Renal cortex interstitium (tissue), 11 donors: ENCODE measurements around the gene FAM136A. TPM values are rescaled to one million over a fixed set of nuclear protein-coding genes. Genes with fewer than 3 reads are reported as not detected.
"Not testable (repeated sequence)": the region's sequence is repeated elsewhere in the genome, so short reads cannot be mapped to it uniquely, and the experiment has no call there.

Source experiments
- DNase-seq, 11 donors: peaks; one replicate each; pipeline ENCODE4 v3.0.0-alpha.2; 2013; ENCODE audit warnings: low read depth in 9 of 11, low spot score in 4 of 11; ENCODE audit errors: extremely low read depth in 1 of 11
- polyA plus RNA-seq, 3 donors: library from polyadenylated mRNA; unstranded; fragments of 120-200 nt; gene quantifications; one replicate each; pipeline ENCODE4 v1.2.1, GENCODE V29; 2013; ENCODE audit not compliant: insufficient read length in 3 of 3

The FAM136A gene
- polyA plus RNA-seq, 3 donors: 72.5 to 78.8 (median 77.6) TPM

DNA sequence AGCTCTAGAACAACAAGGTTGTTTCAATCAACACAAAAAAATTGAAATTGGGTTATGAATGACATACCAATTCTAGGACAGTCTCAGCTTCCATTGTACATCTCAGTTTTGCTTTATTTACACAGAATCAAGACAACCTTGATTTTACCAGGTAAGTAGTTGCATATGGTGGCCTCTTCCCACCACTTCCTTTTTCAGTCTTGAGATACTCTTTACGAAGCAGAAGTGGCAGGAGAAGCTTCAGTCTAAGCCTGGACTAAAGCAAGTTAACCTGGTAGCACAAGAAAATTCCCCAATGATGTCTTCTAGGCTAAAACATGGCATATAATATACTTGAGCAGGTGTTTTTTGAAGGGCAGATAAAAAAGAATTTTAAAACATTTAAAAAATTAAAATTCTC lies 10.7 kb upstream of the FAM136A start:
- DNase-seq: no peak

DNA sequence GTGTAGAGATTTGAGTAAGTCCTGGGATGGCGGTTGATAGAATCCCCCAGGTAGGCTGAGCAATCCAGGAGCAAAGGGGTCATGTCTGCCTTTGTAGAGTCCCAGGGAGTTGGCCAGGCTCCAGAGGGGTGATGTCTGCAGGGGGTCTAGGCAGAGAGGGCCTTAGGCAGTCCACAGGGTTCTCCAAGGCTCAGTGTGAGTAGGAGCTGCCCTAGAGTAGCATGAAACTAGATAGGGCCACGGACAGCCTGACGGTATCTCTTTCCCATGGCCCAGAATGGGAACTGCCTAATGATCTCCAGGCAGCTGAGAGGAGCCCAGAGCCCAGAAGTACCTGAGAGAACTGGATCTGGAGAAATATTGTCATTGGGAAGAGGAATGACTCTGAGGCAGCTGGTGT lies 9.0 kb upstream of the FAM136A start:
- DNase-seq: no peak

- no peak for DNase-seq
Observed at GRCh38 chr2:70305531-70305930, 3.7 kb upstream of the FAM136A start.

- DNase-seq: no peak
Observed at GRCh38 chr2:70304498-70304897, 2.6 kb upstream of the FAM136A start.

DNA sequence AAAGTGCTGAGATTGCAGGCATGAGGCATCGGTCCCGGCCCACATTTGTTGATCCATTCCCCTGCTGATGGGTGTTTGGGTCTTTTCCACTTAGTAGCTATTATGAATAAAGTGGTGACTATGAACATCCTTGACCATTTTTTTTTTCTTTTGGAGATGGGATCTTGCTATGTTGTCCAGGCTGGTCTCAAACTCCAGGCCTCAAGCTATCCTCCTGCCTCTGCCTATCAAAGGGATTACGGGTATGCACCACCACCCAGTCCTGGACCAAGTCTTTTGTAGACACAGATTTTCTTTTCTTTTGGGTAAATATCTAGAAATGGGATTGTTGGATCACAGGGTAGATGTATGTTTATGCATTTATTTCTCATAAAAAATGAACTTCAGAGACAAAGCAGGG lies 1.3 kb upstream of the FAM136A start:
- DNase-seq: no peak

- DNase-seq: not testable (repeated sequence)
Observed at GRCh38 chr2:70302195-70302546, 304 bp upstream of the FAM136A start.

DNA sequence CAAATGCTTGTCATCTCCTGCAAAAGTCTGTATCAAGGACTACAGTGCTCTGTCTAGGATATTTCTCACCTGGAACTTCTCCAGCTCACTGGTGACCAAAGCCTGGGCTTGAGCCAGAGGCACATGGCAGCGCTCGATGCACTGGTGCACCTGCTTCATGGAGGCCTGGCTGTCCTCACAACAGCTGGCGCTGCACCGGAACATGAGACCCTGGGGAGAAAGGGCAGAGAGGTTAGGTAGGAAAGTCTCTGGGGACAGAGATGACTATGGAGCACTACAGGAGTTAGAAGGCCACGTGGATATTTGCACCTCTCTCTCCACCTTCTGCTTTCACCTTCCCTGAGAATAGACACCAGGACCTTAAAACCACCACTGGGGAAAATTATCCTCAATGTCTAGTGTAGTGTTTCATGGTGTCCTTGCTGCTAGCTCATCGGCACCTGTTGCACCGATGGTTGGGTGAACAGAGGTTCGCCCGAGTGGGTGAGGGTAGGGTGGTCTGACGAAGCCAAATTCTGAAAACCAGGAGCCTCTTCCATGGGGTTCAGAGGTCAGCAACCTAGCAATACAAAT lies 1.0 kb downstream of the FAM136A start:
- no peak for DNase-seq

- DNase-seq: not testable (repeated sequence)
Observed at GRCh38 chr2:70297828-70298227, 4.0 kb downstream of the FAM136A start.

GRCh38 chr2:70283500-70284191 lies 18.2 kb downstream of the FAM136A start:
- DNase-seq: no peak

- no peak for DNase-seq
Observed at GRCh38 chr2:70282439-70282838, 19.4 kb downstream of the FAM136A start.

DNA sequence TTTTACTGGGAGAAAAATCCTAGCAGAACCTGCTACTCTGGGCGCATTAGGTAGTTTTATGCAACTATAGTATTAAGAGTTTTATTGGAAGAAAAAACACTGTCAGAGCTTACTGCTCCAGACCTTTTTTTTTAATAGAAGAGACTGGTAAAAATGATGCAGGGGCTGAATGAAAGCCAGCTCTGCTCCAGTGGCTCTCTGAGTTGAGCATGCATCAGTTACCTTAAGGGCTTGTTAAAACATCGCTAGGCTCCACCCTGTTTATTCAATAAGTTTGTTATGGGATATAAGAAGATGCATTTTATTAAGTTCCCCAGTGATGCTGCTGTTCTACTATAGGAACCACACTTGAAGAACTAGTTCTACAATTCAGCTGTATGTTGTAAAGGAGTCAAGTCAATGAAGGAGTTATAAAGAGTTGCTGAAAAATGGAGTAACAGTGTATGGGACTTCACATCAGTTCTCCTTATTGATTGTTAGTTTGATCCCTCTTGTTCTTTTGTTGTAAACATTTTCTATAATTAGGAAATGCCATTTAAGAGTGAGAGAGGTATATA lies 21.5 kb downstream of the FAM136A start:
- DNase-seq: no peak

DNA sequence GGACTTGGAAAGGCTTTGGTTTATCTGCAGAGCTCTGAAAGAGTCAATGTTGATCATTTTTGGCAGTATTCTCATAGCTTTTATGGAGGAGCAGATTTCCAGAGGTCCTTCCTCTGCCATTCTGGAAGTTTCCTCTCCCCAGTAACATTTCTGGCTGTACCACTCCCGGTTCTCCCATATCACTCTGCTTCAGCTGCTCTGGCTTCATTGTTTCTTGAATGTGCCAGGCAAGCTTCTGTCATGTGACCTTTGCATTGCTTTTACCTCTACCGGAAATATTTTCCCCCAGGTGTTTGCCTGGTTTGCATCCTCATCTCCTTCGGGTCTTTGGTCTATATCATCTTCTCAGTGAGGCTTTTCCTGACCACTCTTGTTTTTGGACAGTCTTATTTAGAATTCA lies 31.5 kb downstream of the FAM136A start:
- DNase-seq: no peak

GRCh38 chr2:70269422-70270302 lies 32.2 kb downstream of the FAM136A start:
- not testable (repeated sequence) for DNase-seq

- not testable (repeated sequence) for DNase-seq
Observed at GRCh38 chr2:70266925-70267324, 34.9 kb downstream of the FAM136A start.

DNA sequence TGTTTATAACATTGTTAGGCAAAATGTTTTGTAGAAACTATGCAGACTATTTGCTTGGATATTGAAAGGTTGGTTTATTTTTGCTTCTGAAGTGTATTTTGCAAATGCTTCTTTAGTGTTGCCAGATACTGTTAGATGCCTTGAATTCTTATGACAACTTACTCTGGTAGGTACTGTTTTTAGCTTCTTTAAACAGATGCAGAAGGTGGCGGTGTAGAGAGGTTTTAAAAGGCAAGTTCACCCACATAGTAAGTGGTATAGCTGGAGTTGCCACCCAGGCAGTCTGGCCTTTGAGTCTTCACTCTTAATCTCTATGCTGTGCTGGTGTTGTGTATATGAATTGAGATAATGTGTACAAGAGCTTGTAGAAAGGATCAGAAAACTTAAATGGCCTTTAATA lies 40.4 kb downstream of the FAM136A start:
- no peak for DNase-seq

DNA sequence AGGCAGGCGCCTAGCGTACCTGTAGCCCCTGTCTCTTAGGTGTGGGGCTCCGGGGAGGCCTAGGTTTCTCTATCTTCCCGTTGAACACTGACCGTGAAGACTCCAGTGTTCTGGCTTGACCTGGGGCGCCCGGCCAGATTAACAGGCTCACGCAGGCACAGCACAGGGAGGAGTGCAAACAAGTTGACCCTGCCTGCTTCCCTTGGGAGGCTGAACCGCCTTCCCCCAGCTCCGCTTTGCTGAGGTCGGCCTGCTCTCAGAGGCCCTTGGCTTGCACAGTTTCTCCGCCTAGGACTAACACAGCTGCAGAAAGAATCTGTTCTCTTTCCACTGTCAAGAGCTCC lies 43.4 kb downstream of the FAM136A start:
- peak in 1 of 11 donors; percentile 14 for DNase-seq

- DNase-seq: no peak
Observed at GRCh38 chr2:70255637-70256314, 46.1 kb downstream of the FAM136A start.

DNA sequence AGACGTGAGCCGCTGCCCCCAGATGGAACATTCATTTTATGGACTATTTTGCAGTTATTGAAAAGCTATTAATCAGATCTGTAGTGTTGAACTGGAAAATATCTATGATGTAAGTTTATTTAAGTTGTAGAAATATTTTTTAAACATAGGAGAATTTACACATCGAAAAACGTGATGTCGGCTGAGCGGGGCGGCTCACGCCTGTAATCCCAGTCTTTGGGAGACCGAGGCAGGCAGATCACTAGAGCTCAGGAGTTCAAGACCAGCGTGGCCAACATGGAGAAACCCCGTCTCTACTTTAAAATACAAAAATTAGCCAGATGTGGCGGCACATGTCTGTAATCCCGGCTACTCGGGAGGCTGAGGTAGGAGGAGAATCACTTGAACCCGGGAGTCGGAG lies 51.4 kb downstream of the FAM136A start:
- DNase-seq: no peak

DNA sequence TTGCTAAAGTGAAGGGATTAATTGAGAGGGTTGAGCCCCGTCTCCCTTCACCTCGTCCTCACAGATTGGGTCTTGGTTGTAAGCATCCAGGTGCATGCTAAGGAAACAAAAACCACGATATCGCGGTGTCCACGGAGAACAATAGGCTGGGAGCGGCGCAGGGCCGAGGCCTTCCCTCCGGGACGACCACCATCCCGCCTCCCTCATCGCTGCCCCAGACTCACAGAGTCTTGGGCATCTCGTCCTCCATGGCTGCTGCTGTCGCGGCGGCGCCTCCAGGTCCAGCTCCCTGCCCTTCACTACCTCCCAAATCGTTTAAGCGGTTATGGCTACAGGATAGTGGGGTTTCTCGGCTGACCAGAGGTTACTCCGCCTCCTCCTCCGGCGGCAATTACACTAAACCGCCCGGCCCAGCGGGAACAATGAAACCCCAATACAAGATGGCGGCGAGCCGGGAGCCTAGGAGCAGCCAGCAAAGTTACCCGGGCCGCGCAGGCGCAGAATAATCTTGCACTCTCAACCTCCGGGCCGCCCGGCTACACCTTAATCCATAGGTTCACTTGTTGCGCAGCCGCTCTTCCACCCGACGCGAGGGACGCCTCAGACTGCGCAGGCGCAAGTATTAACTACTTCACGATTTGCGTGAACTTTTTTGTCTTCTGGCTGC lies 53.6 kb downstream of the FAM136A start, which contains the start of gene TIA1:
Gene TIA1, minus strand, starts transcription at position 448 of the 667 bp plus-strand sequence. Its CDS starts 198 bp downstream, at position 250.
- peak; percentile 97 to 99 (median 98) for DNase-seq
